HG03108 (cell line): ENCODE results near the gene SH2D5.
"Not testable (repeated sequence)": the region's sequence is repeated elsewhere in the genome, so short reads cannot be mapped to it uniquely, and the experiment has no call there.

Experiments used
- ATAC-seq: cut with Tn5 transposase; IDR thresholded peaks from one replicate; pipeline ENCODE4 v1.9.1; 2021; ENCODE audit warnings: moderate library complexity; ENCODE audit not compliant: unreplicated experiment

The SH2D5 gene

GRCh38 chr1:20696397-20697333, 35.8 kb downstream of the SH2D5 start:
- ATAC-seq: peak; percentile 84

DNA sequence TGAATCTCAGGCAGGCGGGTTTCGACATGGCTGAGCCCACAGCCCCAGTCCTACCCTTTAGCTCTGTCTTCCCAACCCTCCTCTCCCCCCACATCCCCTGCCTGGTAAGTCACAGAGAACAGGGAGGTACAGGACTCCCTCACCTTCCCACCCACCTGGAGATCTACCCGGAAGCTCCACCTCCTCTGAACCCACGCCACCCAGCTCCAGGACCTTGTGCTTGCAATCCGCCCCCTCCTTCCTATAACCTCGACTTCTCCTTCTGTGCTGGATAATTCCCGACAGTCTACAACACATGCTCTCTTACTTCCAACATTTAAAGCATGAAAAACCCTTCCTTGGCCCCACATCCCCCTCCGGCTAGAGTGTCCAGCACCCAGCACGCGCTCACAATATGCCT, 37.0 kb downstream of the SH2D5 start:
- no peak for ATAC-seq

GRCh38 chr1:20693623-20694022, 38.9 kb downstream of the SH2D5 start:
- ATAC-seq: no peak

- no peak for ATAC-seq
Measured at GRCh38 chr1:20691872-20692271, 40.6 kb downstream of the SH2D5 start.

- no peak for ATAC-seq
Measured at GRCh38 chr1:20689645-20690056, 42.9 kb downstream of the SH2D5 start.

GRCh38 chr1:20686883-20687725, 45.4 kb downstream of the SH2D5 start:
- no peak for ATAC-seq

- ATAC-seq: no peak
Measured at GRCh38 chr1:20685741-20686140, 46.8 kb downstream of the SH2D5 start.

DNA sequence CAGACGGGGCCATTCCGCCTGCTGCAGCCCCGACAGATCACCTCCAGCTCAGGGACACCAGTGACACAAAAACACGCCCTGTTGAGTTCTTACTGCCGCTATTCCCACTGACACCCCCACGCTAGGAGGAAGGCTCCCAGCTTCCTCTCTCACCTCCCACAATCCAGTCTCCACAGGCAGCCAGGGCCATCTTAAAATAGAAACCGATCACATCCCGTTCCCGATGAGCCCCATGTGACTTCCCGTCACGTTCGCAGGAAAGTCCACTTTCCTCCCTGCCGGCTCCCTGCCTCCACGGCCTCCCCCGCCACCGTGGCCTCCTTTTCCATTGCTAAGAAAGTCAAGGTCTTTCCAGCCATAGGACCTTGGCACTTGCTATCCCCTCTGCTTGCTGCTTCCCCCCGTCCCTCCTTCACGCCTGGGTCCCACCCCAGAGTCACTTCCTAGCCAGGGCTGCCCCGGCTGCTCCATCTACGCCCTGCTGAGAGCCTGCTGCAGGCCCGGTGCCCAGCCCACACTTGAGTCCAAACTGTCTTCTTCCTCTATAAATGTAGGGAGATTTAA, 47.3 kb downstream of the SH2D5 start:
- no peak for ATAC-seq

- no peak for ATAC-seq
Measured at GRCh38 chr1:20684651-20685050, 47.9 kb downstream of the SH2D5 start.

DNA sequence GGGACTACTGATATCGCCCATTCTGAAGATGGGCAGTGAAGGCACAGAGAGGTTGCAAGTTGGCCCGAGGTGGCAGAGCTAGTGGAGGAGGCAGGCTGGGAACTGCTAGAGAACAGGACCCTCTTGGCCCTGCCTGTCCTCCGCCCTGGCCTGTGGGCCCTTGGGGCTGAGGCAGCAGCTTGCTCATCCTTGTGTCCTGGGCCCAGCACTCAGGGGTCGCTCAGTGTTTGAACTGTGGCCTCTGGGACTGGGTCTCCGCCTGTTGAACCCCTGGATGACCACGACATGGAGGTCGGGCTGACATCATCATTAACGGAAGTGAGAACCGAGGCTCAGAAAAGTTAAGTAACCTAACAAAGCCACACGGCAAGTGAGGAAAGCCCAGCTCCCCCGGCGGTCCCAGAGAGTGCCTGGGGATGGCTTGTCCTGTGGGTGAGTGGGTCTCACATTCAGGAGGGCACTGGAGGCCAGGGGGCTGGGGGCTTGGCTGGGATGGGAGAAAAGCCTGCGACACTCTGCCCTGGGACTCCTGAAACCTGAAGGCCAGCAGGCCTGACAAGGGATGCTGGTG, 48.4 kb downstream of the SH2D5 start:
- ATAC-seq: no peak

DNA sequence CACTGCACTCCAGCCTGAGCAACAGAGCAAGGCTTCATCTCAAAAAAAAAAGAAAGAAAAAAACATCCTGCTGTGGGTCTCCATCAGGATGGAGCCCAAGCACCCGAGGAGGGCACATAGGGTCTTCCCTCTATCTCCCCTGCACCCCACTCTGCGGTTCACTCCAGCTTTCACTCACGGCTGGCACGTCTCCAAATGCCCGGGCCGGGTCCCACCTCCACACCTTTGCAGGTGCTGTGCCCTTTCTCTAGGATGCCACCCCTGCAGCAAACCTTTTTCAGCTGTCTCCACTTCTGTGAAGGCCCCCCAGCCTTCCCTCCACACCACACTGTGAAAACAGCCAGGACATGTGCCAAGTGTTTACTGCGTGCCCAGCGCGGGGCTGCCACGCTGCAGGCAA, 48.9 kb downstream of the SH2D5 start:
- no peak for ATAC-seq

- ATAC-seq: no peak
Measured at GRCh38 chr1:20682571-20683236, 49.8 kb downstream of the SH2D5 start.

DNA sequence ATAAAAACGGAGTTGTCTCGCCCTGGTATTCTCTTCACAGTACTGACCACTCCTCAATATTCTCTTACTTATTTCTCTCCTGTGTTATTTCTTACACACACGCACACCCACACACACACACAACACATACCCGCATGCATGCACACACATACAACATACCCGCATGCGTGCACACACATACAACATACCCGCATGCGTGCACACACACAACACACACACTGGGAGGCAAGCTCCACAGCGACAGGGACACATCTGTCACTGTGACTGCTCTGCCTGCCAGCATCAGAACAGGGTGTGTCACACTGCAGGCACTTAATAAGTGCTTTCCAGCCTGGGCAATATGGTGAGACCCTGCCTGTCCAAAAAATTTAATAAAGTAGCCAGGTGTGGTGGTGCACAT, 50.5 kb downstream of the SH2D5 start:
- no peak for ATAC-seq

- ATAC-seq: no peak
Measured at GRCh38 chr1:20680269-20680668, 52.2 kb downstream of the SH2D5 start.

GRCh38 chr1:20678599-20678998, 53.9 kb downstream of the SH2D5 start:
- ATAC-seq: no peak

DNA sequence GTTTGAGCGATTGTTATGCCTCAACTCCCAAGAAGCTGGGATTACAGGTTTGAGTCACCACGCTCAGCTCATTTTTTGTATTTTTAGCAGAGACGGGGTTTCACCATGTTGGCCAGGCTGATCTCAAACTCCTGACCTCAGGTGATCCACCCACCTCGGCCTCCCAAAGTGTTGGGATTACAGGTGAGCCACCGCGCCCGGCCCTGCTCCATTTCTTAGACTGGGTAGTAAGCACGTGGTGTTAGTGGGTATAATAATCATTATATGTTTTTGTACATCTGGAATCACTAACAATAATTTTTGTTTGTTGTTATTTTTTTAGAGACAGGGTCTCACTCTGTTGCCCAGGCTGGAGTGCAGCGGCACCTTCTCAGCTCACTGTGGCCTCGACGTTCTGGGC, 58.9 kb downstream of the SH2D5 start:
- not testable (repeated sequence) for ATAC-seq

- ATAC-seq: no peak
Measured at GRCh38 chr1:20672265-20672632, 60.3 kb downstream of the SH2D5 start.

DNA sequence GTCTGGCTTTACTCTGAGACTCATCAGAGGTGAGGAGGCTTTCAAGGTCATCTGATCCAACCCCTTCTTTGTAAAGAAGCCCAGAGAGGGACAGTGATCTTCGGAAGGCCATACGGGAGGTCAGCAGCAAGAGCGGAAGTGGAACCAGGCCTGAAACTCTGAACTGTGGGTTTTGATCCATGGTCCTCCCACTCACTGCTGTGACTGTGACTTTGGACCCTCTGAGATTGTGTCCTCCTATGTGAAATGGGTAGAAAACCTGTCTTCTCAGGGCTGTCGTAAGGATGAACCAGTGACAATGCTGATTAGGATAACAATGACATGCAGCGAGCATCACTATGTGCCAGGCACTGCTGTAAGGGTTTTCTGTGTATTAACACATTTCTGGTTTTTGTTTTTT, 61.6 kb downstream of the SH2D5 start:
- no peak for ATAC-seq
